Esophagus muscularis mucosa (tissue), 3 donors: ENCODE measurements around the gene CCNB1IP1.

Source experiments
- POLR2A ChIP-seq: fragments of 450-650 bp; IDR thresholded peaks from one replicate; pipeline ENCODE4 v1.6.1; 2017; ENCODE audit warnings: antibody characterized with exemption, moderate library complexity, mild to moderate bottlenecking, low read depth
- TF ChIP-seq, protein P1 (sequence below), 3 experiments: fragments of 200-600 bp in 2 of 3; fragments of 450-650 bp in 1 of 3; sonication (generic) in 2 of 3; IDR thresholded peaks; one replicate each; pipeline ENCODE4 v1.5.1; 2017 to 2019; ENCODE audit warnings: antibody characterized with exemption in 3 of 3, mild to moderate bottlenecking in 2 of 3, moderate library complexity in 1 of 3

DNA sequence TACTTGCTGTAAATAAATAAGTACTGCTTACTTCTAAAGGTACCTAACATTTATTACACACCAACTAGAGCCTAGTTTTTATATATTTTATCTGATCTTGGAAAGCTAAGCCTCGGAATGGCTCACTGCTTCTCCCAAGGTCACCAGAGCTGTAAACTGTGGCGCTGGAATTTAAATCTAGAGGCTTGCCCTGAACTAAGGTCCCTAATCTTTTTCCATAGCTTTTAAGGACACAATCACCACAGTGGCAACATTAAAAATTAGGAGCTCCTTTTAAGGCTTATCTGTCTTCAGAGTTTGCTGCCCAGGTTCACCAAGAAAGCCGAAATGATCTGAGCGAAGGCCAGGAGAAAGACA is 670 bp downstream of the CCNB1IP1 start:
- TF ChIP-seq, protein P1, sequence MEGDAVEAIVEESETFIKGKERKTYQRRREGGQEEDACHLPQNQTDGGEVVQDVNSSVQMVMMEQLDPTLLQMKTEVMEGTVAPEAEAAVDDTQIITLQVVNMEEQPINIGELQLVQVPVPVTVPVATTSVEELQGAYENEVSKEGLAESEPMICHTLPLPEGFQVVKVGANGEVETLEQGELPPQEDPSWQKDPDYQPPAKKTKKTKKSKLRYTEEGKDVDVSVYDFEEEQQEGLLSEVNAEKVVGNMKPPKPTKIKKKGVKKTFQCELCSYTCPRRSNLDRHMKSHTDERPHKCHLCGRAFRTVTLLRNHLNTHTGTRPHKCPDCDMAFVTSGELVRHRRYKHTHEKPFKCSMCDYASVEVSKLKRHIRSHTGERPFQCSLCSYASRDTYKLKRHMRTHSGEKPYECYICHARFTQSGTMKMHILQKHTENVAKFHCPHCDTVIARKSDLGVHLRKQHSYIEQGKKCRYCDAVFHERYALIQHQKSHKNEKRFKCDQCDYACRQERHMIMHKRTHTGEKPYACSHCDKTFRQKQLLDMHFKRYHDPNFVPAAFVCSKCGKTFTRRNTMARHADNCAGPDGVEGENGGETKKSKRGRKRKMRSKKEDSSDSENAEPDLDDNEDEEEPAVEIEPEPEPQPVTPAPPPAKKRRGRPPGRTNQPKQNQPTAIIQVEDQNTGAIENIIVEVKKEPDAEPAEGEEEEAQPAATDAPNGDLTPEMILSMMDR (IDR thresholded peaks at IDR 0.05), result no peak
- no peak for TF ChIP-seq POLR2A
